NCI-H345 (cell line): Measurements from ENCODE around the gene TRAPPC5.

Source experiments
- DNase-seq: peaks from one replicate; lab custom pipeline; 2025; lab: John Stamatoyannopoulos, UW

TRAPPC5 gene

GRCh38 chr19:7701049-7701653 is 20.5 kb downstream of the TRAPPC5 start:
- DNase-seq = no peak

GRCh38 chr19:7701654-7702457 is 21.2 kb downstream of the TRAPPC5 start, which contains the start of gene FCER2:
Gene FCER2, minus strand, starts transcription at chr19:7702131. Its CDS starts 2,371 bp downstream, at chr19:7699760.
- no peak for DNase-seq

DNA sequence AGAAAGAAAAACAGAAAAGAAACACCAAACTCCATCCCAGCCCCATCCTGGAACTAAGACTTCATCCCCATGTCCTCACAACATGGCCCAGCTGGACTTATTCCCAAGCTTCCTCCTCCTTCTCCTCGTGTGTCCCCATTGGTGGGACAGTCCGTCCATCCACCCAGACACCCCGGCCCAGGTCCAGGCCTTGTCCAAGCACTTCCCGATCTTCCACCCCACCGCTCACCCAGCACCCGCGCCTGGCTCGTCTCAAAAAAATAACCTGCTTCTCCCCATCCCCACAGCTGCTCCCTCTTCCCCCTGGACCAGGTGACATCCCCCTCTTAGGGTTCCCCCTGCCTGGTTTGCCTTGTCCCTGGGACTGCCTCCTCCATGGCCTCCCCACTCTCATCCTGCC is 22.7 kb downstream of the TRAPPC5 start:
- no peak for DNase-seq

- DNase-seq = no peak
Observed at GRCh38 chr19:7704280-7705060, 23.8 kb downstream of the TRAPPC5 start.

DNA sequence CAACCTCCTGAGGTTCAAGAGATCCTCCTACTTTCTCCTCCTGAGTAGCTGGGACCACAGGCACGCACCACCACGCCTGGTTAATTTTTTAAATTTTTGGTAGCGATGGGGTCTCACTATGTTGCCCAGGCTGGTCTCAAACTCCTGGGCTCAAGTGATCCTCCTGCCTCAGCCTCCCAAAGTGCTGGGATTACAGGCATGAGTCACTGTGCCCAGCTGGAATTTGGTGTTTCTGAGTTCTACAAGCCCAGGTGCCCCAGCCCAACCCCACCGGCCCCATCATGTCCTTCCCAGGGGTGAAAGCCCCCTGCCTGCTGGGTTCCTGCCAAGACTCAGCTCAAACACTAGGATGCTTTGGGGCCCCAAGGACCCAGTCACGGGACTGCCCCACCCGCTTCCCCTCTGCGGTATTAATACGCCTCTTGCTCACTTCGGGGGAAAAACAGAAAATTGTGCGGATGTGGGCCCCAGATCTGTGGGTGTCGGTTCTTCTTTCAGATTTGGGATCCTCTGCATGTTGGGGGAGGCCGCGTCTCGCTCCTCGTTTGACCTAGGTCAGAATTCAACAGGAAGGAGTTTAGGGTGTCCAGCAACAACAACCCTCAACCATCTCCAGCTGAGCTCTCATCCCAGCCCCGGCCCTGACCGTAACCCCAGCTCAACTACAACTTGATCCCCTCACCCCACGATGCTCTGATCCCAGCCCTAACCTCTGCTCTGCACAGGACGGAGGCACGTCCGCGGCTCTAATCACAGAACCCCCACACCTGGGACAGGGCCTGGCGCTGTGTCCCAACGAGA is 25.0 kb downstream of the TRAPPC5 start:
- no peak for DNase-seq

DNA sequence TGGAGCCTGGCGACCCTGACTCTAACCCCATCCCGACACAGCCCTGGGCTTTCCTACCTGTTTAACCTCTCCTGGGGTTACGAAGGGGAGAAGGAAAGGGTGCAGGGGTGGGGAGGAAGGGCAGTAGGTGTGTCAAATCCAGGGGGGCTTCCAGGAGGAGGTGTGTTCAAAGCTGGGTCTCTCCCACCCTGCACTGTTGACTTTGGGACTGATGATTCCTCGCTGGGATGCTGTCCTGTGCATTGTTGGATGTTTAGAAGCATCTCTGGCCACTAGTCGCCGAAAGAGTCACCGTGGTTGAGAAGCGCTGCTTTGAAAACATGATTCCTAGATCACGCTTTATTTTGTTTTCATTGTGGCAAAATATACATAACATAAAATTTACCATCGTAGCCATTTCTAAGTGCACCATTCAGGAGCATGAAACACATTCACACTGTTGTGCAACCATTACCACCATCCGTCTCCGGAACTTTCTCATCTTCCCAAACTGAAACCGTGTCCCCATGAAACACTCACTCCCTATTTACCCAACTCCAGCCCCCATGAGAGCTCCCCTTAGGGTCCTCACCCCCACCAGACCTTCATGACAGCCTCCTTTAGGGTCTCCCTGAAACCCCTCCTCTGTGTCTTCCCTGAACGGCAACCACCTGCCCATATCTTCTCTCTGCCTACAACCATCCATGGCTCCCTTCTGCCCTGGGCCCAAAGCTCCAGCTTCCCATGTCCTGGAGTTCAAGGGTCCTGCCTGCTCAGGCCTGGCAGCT is 25.7 kb downstream of the TRAPPC5 start:
- DNase-seq = no peak

- DNase-seq = no peak
Observed at GRCh38 chr19:7706955-7707456, 26.4 kb downstream of the TRAPPC5 start.

DNA sequence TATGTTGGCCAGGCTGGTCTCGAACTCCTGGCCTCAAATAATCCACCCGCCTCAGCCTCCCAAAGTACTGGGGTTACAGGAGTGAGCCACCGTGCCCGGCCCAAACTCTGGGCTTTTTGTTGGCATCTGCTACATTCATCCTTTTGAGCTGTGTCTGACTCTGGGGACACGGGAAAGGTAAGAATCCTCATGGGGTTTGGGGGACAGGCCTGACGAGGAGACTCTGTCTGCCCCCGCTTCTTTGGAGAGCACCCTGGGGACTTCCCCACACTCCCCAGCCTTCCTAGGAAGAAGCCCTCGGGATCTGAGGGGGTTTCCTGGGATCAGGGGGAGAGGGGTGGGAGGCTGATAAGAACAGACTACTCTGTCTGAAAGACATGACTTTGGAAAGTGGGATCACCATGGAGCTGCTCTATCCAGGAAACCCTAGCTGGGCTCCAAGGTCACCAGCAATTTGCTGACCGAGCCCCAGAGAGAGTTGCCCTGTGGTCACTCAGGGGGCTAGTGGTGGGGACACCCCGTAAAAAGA is 29.4 kb downstream of the TRAPPC5 start:
- DNase-seq = no peak

DNA sequence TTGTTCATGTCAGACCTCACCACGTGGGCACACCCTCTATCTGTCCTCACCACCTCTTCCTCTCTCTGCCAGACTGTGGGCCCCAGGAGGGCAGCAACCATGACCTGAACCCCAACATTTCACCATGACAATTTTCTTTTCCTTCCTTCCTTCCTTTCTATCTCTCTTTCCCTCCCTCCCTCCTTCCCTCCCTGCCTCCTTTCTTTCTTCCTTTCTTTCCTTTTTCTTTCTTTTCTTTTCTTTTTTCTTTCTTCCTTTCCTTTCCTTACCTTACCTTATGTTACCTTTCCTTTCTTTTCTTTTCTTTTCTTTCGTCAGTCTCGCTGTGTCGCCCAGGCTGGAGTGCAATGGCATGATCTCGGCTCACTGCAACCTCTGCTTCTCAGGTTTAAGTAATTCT is 30.0 kb downstream of the TRAPPC5 start:
- no peak for DNase-seq

DNA sequence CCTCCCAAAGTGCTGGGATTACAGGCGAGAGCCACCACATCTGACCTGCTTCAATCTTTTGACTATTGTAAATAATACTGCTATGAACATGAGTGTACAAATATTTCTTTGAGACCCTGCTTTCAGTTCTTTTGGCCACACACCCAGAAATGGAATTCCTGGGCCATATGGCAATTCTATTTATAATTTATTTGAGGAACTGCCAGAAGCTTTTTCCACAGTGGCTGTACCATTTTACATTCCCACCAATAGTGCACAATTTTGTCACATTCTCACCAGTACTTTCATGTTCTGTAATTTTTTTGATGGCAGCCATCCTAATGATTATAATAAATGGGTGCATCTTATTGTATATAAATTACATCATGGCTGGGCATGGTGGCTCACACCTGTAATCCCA is 35.0 kb downstream of the TRAPPC5 start:
- no peak for DNase-seq

DNA sequence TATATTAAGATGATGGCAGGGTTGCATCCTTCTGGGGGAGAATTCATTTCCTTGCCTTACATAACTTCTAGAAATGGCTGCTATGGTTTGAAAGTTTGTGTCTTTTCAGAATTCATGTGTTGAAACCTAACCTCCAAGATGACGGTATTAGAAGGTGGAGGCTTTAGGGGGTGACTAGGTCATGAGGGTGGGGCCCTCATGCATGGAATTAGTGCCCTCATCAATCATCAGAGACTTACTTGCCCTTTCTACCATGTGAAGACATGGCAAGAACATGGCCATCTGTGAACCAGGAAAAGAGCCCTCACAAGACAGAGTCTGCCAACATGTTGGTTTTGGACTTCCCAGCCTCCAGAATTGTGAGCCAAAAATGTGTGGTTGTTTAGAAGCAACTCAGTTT is 36.1 kb downstream of the TRAPPC5 start:
- DNase-seq = no peak

- DNase-seq = no peak
Observed at GRCh38 chr19:7718668-7719067, 38.0 kb downstream of the TRAPPC5 start.

DNA sequence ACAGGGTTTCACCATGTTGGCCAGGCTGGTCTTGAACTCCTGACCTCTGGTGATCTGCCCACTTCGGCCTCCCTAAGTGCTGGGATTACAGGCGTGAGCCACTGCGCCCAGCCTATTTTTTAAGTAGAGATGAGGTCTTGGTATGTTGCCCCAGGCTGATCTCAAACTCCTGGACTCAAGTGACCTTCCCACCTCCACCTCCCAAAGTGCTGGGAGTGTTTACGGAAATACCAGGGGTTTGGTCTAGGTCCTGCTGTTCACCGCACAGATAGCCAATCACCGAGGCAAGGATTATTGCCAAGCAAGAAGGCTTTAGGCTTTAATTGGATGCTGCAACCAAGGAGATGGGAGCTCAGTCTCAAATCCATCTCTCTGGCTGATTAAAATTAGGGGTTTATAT is 39.7 kb downstream of the TRAPPC5 start:
- DNase-seq = no peak

DNA sequence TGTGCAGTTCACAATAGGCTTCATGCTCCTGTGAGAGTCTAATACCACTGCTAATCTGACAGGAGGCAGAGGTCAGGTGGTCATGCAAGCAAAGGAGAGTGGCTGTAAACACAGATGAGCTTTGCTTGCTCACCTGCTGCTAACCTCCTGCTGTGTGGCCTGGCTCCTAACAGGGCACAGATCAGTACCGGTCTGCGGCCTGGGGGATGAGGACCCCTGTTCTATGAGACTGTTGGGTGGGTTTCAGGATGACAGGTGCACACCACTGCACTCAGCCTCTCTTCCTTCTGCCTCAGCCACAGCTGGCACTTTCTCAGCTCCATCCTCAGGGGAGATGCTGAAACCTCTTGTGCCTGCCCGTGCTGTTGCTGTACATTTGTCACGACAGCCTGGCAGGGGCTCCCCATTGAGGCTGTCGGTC is 41.6 kb downstream of the TRAPPC5 start:
- no peak for DNase-seq

GRCh38 chr19:7725791-7726190 is 45.2 kb downstream of the TRAPPC5 start:
- no peak for DNase-seq

DNA sequence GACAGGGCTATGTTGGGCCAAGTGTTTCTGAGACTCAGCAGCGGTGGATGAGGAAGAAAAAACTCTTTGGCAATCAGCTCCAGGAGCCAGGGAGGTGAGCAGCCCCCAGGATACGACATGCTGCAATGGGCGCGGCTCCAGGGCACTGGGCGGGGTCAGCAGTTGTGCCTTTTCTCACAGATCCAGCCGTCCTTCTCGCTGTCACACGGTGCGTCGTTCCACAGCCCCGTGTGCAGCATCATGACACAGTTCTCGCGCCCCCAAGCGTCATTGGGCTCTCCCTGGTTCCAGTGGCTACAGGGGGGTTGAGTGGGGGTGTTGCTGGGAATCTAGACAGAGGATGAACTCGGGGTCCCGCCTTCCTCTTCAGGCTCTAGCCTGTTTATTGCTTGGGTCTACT is 48.6 kb downstream of the TRAPPC5 start:
- no peak for DNase-seq

DNA sequence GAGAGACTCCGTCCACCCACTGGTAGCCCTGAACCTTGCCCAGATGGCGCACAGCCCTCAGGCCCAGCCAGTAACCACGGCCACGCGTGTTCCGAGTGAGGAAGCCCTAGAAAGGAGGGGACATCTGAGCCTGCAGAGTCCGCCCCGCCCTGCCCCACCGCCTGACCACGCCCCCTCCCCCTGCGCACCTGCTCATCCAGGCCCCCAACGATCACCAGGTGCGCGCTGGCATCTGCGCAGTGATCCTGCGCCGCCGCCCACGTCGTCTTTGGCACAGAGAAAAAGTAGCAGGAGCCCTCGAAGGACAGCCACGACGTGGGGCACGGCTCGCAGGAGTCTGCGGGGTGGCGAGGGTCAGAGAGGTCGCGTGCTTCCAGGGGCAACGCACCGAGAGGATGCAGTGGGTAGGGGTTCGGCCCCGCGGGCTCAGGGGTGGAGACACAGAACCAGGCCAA is 49.2 kb downstream of the TRAPPC5 start:
- DNase-seq = no peak

- DNase-seq = no peak
Observed at GRCh38 chr19:7730286-7731217, 49.9 kb downstream of the TRAPPC5 start.

DNA sequence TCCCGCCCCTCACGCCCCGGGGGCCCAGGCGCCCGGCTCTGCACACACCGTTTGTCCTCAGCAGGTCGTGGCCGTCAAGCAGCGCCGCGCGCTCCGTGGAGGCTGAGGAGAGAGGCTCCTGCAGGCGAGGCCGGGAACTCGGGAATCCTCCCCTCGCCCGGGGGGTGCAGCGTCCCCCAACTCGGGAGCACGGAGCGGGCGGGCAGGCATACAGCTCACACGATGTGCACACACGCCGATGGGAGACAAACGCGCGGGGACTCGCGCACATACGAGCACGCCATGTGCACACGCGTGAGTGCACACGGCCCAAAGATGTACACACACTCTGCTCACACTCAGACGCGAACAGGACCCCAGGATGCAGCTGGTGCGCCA is 50.6 kb downstream of the TRAPPC5 start:
- no peak for DNase-seq

- no peak for DNase-seq
Observed at GRCh38 chr19:7731615-7732014, 51.0 kb downstream of the TRAPPC5 start.
